Measurements from ENCODE around the gene ANKRD37. TPM values are rescaled to one million over a fixed set of nuclear protein-coding genes. Genes with fewer than 3 reads are reported as not detected.

ANKRD37 gene
- total and polyA plus RNA-seq, 9 donors: 12.3 to 39.7 (median 22.2) TPM

DNA sequence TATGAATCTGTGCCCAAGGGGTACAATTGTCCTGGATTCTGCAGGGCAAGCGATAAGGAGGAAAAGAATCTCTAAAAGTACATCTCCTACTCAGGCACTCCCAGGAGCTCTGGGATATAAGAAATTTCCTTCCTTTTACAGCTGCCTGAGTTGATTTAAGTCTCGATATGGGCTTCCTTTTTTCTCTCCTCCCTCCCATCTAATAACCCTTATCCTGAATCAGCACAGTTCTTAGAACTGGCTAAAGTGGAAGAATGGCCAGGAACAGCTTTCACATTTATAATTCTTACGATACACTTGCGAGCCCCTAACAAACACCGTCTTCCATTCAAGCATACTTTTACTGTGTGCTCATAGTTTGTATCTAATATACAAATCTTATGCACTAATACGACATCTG lies 22.1 kb upstream of the ANKRD37 start:
- Histone ChIP-seq H3K4me3 (ENCODE audit: low read length) (no peak overlapping the region), H3K36me3 (ENCODE audit: control insufficient read depth, insufficient read depth, low read length) (peaks cover 3% of the 10 kb centered on the region), H3K27ac (ENCODE audit: low read length) (no peak overlapping the region), H3K27me3 (ENCODE audit: control insufficient read depth, insufficient read depth, low read length) (no peaks in the 10 kb centered on the region), H3K4me1 (ENCODE audit: control insufficient read depth, insufficient read depth, low read length) (no peaks in the 10 kb centered on the region), H3K9me3 (replicated peaks; ENCODE audit: control insufficient read depth, low read depth, low read length) (no peaks in the 10 kb centered on the region)
- no peak for DNase-seq
- WGBS (ENCODE audit: insufficient coverage): 80% methylated on average over 1 of the region's 6 CpGs

DNA sequence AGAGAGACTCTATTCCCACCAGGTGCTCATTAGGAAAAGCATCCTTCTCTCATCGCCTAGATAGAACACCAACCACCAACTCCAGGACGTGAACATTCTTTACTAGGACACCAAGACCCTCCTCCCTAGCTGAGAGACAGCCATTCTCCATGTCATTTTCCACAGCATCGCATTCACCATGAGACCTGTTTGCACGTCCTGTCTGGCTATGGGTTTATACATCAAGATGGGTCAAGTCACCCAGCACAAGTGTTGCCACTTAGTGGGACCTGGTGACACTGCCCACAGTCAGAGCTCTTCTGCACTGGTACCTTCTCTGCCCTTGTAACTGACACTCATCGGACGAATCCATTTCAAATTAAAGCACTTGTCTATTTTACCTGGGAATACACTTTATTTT lies 18.4 kb upstream of the ANKRD37 start:
- no peak for DNase-seq
- H3K27ac ChIP-seq (ENCODE audit: low read length): no peak overlapping the region
- no peaks in the 10 kb centered on the region for H3K4me1 ChIP-seq (ENCODE audit: control insufficient read depth, insufficient read depth, low read length)
- 93% methylated on average over 4 of the region's 6 CpGs for WGBS (ENCODE audit: insufficient coverage)
- H3K9me3 ChIP-seq (replicated peaks; ENCODE audit: control insufficient read depth, low read depth, low read length): peaks cover 4% of the 10 kb centered on the region
- no peak overlapping the region for H3K4me3 ChIP-seq (ENCODE audit: low read length)
- H3K27me3 ChIP-seq (ENCODE audit: control insufficient read depth, insufficient read depth, low read length): no peaks in the 10 kb centered on the region
- peaks cover 2% of the 10 kb centered on the region for H3K36me3 ChIP-seq (ENCODE audit: control insufficient read depth, insufficient read depth, low read length)

DNA sequence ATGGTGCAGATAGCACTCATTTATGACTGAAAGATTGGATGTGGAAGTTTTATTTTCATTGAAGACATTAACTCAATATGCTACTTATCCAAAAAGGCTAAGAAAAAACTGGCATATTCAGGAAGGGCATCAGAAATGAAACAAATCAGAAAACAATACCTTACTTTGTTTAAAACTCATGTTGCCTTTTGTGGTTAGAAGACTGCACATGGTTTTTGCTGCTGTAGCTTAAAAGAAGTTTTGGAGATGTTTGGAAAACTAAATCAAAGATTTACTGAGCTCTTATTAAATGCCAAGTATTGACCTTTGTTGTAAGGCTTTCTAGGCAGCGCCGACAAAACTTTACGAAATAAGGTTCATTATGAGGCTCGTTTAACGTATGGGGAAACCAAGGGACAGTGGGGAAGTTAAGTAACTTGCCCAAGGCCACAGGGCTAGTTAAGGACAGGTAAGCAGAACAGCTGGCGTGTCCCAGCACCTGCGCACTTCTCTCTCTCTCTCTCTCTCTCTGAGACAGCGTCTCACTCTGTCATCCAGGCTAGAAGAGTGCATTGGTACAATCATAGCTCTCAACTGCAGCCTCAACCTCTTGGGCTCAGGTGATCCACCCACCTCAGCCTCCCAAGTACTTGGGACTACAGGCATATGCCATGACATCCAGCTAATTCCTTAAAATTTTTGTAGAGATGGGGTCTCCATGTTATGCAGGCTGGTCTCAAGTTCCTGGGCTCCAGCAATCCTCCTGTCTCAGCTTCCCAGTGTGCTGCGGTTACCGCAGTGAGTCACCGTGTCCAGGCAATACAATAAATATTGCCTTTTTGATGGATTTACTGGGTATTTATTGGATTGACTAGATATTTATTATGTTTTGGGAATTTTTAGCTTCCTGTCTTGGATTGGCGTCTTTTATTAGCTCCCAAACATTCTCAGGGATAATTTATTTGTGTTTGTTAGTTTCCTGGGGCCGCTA lies 17.0 kb upstream of the ANKRD37 start:
- no peak overlapping the region for H3K27ac ChIP-seq (ENCODE audit: low read length)
- peaks cover 4% of the 10 kb centered on the region for H3K9me3 ChIP-seq (replicated peaks; ENCODE audit: control insufficient read depth, low read depth, low read length)
- no peaks in the 10 kb centered on the region for H3K4me1 ChIP-seq (ENCODE audit: control insufficient read depth, insufficient read depth, low read length)
- no peaks in the 10 kb centered on the region for H3K27me3 ChIP-seq (ENCODE audit: control insufficient read depth, insufficient read depth, low read length)
- peaks cover 2% of the 10 kb centered on the region for H3K36me3 ChIP-seq (ENCODE audit: control insufficient read depth, insufficient read depth, low read length)
- DNase-seq: no peak
- no peak overlapping the region for H3K4me3 ChIP-seq (ENCODE audit: low read length)
- WGBS (ENCODE audit: insufficient coverage): 91% methylated on average over 5 of the region's 13 CpGs

DNA sequence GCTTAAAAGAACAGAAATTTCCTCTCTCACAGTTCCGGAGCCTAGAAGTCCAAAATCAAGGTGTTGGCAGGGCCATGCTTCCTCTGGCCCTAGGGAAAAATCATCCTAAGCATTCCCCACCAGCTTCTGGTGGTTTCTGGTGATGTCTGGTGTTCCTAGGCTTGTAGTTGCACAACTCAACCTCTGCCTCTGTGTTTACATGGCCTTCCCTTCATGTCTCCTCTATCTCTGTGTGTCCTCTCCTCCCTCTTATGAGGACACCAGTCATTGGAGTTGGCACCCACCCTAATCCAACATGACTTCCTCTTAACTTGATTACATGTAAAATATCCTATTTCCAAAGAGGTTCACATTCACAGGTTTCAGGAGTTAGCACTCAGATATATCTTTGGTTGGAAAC lies 16.3 kb upstream of the ANKRD37 start:
- Histone ChIP-seq H3K9me3 (replicated peaks; ENCODE audit: control insufficient read depth, low read depth, low read length) (peaks cover 4% of the 10 kb centered on the region), H3K36me3 (ENCODE audit: control insufficient read depth, insufficient read depth, low read length) (peaks cover 2% of the 10 kb centered on the region), H3K4me3 (ENCODE audit: low read length) (no peak overlapping the region), H3K27me3 (ENCODE audit: control insufficient read depth, insufficient read depth, low read length) (no peaks in the 10 kb centered on the region), H3K4me1 (ENCODE audit: control insufficient read depth, insufficient read depth, low read length) (peaks cover 3% of the 10 kb centered on the region), H3K27ac (ENCODE audit: low read length) (no peak overlapping the region)
- no CpG with 5 or more reads among the region's 1 CpG for WGBS (ENCODE audit: insufficient coverage)
- DNase-seq: no peak

DNA sequence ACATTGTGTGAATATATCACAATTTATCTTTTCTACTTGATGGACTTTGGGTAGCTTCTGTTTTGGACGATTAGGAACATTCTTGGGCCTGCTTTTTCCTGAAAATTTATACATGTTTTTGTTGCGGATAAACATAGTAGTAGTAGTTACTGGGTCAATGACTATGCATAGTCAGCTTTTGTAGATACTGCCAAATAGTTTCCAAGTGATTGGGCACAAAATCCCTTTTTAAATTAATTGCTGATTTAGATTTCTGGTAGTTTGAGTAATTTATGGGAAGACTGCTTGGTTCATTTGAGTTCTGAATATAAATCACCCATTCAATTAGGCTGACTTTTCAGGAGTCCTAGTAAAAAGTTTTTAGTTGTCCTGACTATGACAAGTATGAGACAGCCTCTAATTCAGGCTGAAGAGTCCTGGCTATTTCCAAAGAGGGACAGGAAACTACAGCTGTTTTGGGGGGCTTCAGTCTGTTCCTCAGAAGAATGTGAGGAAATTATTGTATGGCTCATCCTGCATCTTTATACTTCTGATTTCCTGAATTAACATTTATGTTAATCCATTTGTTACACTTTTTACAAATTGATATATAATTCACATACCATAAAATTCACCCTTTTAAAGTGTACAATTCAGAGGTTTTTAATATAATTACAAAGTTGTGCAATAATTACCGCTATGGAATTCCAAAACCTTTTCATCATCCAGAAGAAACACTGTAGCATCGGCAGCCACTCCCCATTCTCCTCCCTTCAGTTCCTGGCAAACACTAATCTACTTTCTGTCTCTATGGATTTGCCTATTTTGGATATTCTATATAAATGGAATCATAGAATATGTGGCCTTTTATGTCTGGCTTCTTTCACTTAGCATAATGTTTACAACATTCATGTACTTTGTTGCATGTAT lies 15.1 kb upstream of the ANKRD37 start:
- peaks cover 4% of the 10 kb centered on the region for H3K9me3 ChIP-seq (replicated peaks; ENCODE audit: control insufficient read depth, low read depth, low read length)
- H3K27me3 ChIP-seq (ENCODE audit: control insufficient read depth, insufficient read depth, low read length): no peaks in the 10 kb centered on the region
- no peak overlapping the region for H3K4me3 ChIP-seq (ENCODE audit: low read length)
- no peak overlapping the region for H3K27ac ChIP-seq (ENCODE audit: low read length)
- peaks cover 2% of the 10 kb centered on the region for H3K36me3 ChIP-seq (ENCODE audit: control insufficient read depth, insufficient read depth, low read length)
- no CpG with 5 or more reads among the region's 4 CpGs for WGBS (ENCODE audit: insufficient coverage)
- no peak for DNase-seq
- H3K4me1 ChIP-seq (ENCODE audit: control insufficient read depth, insufficient read depth, low read length): peaks cover 5% of the 10 kb centered on the region

DNA sequence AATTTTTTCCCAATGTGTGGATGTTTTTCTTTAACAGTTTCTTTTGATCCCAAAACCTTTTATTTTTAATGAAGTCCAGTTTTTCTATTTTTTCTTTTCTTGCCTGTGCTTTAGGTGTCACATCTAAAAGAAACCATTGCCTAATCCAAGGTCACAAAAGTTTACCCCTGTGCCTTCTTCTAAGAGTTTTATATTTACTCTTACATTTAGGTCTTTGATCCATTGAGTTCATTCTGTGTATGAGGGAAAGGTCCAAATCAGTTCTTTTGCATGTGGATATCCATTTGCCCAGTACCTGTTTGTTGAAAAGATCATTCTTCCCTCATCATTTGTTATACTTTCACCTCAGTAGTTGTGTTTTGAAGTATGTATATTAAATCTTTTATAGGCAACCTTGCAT lies 13.9 kb upstream of the ANKRD37 start:
- Histone ChIP-seq H3K4me1 (ENCODE audit: control insufficient read depth, insufficient read depth, low read length) (peaks cover 5% of the 10 kb centered on the region), H3K27ac (ENCODE audit: low read length) (no peak overlapping the region), H3K27me3 (ENCODE audit: control insufficient read depth, insufficient read depth, low read length) (no peaks in the 10 kb centered on the region), H3K9me3 (replicated peaks; ENCODE audit: control insufficient read depth, low read depth, low read length) (peaks cover 4% of the 10 kb centered on the region), H3K36me3 (ENCODE audit: control insufficient read depth, insufficient read depth, low read length) (peaks cover 2% of the 10 kb centered on the region), H3K4me3 (ENCODE audit: low read length) (no peak overlapping the region)
- no peak for DNase-seq

DNA sequence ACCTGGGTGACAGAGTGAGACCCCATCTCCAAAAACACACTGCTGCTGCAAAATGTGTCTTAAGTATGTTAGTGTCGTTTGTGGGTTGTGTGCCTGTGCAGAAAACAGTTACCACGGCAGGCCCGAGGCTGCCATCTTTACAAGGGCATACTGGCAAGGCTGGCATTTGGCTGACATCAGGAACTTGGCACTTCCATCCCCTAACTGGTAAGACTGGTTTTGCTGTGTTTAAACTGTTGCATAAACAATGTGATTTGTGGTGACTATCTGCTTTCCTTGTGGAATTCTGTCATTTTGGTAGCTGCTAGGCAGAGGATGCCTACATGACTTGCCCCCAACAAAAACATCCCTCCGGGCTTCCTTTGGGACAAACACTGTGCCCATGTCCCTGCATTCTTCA lies 13.2 kb upstream of the ANKRD37 start:
- Histone ChIP-seq H3K27me3 (ENCODE audit: control insufficient read depth, insufficient read depth, low read length) (no peaks in the 10 kb centered on the region), H3K4me1 (ENCODE audit: control insufficient read depth, insufficient read depth, low read length) (peaks cover 5% of the 10 kb centered on the region), H3K4me3 (ENCODE audit: low read length) (no peak overlapping the region), H3K36me3 (ENCODE audit: control insufficient read depth, insufficient read depth, low read length) (no peaks in the 10 kb centered on the region), H3K27ac (ENCODE audit: low read length) (no peak overlapping the region), H3K9me3 (replicated peaks; ENCODE audit: control insufficient read depth, low read depth, low read length) (peaks cover 4% of the 10 kb centered on the region)
- WGBS (ENCODE audit: insufficient coverage): 100% methylated on average over 3 of the region's 4 CpGs
- DNase-seq: no peak

DNA sequence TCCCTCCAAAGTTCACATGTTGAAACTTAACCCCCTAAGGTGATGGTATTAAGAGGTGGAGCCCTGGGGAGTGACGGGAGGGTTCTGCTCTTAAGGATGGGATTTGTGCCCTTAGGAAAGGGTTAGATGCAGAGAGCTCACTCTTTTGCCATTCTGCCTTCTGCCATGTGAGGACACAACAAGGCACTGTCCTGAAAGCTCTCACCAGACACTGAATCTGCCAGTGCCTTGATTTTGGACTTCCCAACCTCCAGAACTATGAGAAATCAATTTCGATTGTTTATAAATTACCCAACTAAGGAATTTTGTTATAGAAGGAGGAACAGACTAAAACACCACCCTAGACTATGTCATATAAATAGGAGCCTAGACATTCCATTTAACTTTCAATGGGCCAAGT lies 12.6 kb upstream of the ANKRD37 start:
- Histone ChIP-seq H3K36me3 (ENCODE audit: control insufficient read depth, insufficient read depth, low read length) (no peaks in the 10 kb centered on the region), H3K27me3 (ENCODE audit: control insufficient read depth, insufficient read depth, low read length) (no peaks in the 10 kb centered on the region), H3K27ac (ENCODE audit: low read length) (no peak overlapping the region), H3K4me1 (ENCODE audit: control insufficient read depth, insufficient read depth, low read length) (peaks cover 5% of the 10 kb centered on the region), H3K9me3 (replicated peaks; ENCODE audit: control insufficient read depth, low read depth, low read length) (peaks cover 4% of the 10 kb centered on the region), H3K4me3 (ENCODE audit: low read length) (no peak overlapping the region)
- no peak for DNase-seq
- no CpG with 5 or more reads among the region's 2 CpGs for WGBS (ENCODE audit: insufficient coverage)

DNA sequence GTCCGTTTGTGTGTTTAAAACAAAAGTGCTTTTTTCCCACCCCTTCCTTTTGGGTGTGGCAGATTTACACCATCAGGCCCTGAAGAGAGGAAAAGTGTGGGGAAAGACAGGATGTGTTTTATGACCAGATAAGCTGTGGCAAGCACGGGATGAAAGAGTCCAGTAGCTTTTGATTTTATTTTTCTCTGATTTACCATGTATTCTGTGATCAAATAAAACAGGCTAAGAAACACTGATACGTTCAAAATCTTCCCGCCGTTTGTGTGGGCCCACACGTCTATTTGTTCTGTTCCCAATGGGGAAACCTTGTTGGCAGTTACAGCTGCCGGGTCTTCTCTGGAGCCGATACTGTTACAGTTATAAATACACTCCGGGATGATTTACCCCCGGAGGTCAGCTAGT lies 11.7 kb upstream of the ANKRD37 start:
- H3K27me3 ChIP-seq (ENCODE audit: control insufficient read depth, insufficient read depth, low read length): no peaks in the 10 kb centered on the region
- peaks cover 4% of the 10 kb centered on the region for H3K9me3 ChIP-seq (replicated peaks; ENCODE audit: control insufficient read depth, low read depth, low read length)
- no peaks in the 10 kb centered on the region for H3K36me3 ChIP-seq (ENCODE audit: control insufficient read depth, insufficient read depth, low read length)
- WGBS (ENCODE audit: insufficient coverage): 0% methylated on average over 4 of the region's 10 CpGs
- H3K27ac ChIP-seq (ENCODE audit: low read length): peak overlapping the region; percentile 32
- peak; percentile 54 for DNase-seq
- peaks cover 5% of the 10 kb centered on the region for H3K4me1 ChIP-seq (ENCODE audit: control insufficient read depth, insufficient read depth, low read length)
- no peak overlapping the region for H3K4me3 ChIP-seq (ENCODE audit: low read length)

DNA sequence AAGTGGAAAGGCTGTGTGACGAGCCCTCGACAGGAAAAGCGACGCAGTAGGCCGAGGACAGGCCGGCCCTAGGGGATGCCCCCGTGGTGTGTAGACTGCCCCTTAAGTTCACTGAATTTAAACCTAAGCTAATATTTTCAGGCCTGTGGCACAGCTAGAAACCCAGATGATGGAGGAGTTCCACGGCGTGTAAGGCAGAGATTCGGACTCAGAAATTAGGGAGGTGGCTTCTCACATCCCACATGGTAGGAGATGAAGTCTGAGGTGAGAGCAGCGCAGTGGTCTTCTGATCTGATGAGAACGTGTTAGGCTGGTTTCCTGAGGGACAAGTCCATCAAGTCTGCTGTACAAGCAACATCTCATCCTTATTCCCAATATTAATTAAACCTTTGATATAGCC lies 8.7 kb upstream of the ANKRD37 start:
- no peaks in the 10 kb centered on the region for H3K9me3 ChIP-seq (replicated peaks; ENCODE audit: control insufficient read depth, low read depth, low read length)
- 100% methylated on average over 6 of the region's 12 CpGs for WGBS (ENCODE audit: insufficient coverage)

More for the DNA sequence above, 8.7 kb upstream of the ANKRD37 start:
- no peaks in the 10 kb centered on the region for H3K36me3 ChIP-seq (ENCODE audit: control insufficient read depth, insufficient read depth, low read length)
- no peak for DNase-seq
- no peak overlapping the region for H3K4me3 ChIP-seq (ENCODE audit: low read length)
- no peak overlapping the region for H3K27ac ChIP-seq (ENCODE audit: low read length)
- H3K27me3 ChIP-seq (ENCODE audit: control insufficient read depth, insufficient read depth, low read length): no peaks in the 10 kb centered on the region
- peaks cover 5% of the 10 kb centered on the region for H3K4me1 ChIP-seq (ENCODE audit: control insufficient read depth, insufficient read depth, low read length)

All from muscle of leg (tissue), 11 donors.